H1 (cell line): ENCODE measurements around the gene RNF214. TPM values are rescaled to one million over a fixed set of nuclear protein-coding genes. Genes with fewer than 3 reads are reported as not detected.

Experiments
- CREB1 ChIP-seq: IDR thresholded peaks from 2 replicates; pipeline ENCODE4 v1.6.1; 2012; ENCODE audit warnings: inconsistent platforms
- EZH2 ChIP-seq: fragments of 200-600 bp; sonication (generic); IDR thresholded peaks from 2 replicates; pipeline ENCODE4 v1.7.1; 2012; ENCODE audit warnings: low read depth, mild to moderate bottlenecking, moderate library complexity, low read length, inconsistent platforms; ENCODE audit not compliant: severe bottlenecking
- FOSL1 ChIP-seq: IDR thresholded peaks from 2 replicates; pipeline ENCODE4 v1.6.1; 2011; ENCODE audit warnings: mild to moderate bottlenecking, low read depth, low read length, moderate library complexity; ENCODE audit not compliant: insufficient read depth
- SIX5 ChIP-seq: IDR thresholded peaks from 2 replicates; pipeline ENCODE4 v1.6.1; 2011; ENCODE audit warnings: mild to moderate bottlenecking, low read depth, low read length
- polyA plus RNA-seq, 7 experiments: library from polyadenylated mRNA; depleted of rRNA in 3 of 7; stranded (reverse) in 5 of 7; unstranded in 2 of 7; fragments of >200 nt in 5 of 7; fragments of 200-250 nt in 2 of 7; gene quantifications; 1 replicate in 5 of 7; 2 replicates in 1 of 7; 4 replicates in 1 of 7; pipeline versions ENCODE4 v1.2.1 to v1.2.3, GENCODE V29; 2011 to 2013; ENCODE audit warnings: missing spikeins in 2 of 7, mixed read lengths in 2 of 7
- total RNA-seq: library from RNA; stranded (reverse); fragmentation: NEBNext Ultra II Directional; extraction: Animal tissue kit (Norgen Biotek cat#: 25700); gene quantifications from 2 replicates; pipeline ENCODE4 v1.2.1, GENCODE V29; 2021

The RNF214 gene
- total and polyA plus RNA-seq, 2 of the 8 experiments (the other 6 are each of a cell fraction or from before 2014, with no cell fraction given), result 34.9 to 35.6 TPM

DNA sequence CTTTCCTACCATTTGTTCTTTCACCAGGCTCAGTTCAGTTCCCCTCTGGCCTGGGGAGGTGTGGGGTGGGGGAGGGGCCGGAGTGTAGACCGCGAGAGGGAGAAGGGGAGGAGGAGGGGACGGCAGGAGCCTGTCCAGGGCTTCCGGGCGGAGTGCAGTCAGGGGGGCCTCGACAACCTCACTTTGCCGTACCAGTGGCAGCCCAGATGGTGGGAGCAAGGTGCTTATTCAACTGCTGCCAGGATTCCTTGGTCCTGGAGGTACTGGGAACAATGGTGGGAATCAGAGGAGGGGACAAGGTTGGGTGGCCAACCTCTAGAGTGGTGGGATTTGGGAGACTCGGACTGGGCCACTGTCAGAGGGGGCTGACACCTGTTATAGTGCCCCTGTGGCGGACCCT is 82.4 kb downstream of the RNF214 start (continued):
- no peak for TF ChIP-seq CREB1
- TF ChIP-seq EZH2, result no peak
- no peak for TF ChIP-seq FOSL1
- TF ChIP-seq SIX5, result no peak
